Activated T-helper 9 cell treated with anti-CD3 and anti-CD28 coated beads, Interleukin-2, amount 50 U/mL, for 16 hours (primary cell): ENCODE measurements around the gene GDF11.

ENCODE experiments used
- DNase-seq: peaks from one replicate; pipeline ENCODE4 v3.0.0-alpha.2; 2020; ENCODE audit warnings: low read depth

The GDF11 gene

GRCh38 chr12:55707219-55707671, 35.7 kb upstream of the GDF11 start:
- DNase-seq, result no peak

GRCh38 chr12:55707841-55708694, 34.9 kb upstream of the GDF11 start, which contains the start of gene ITGA7:
ITGA7 (minus strand) TSS chr12:55707904; CDS start chr12:55707682, 222 bp downstream.
- DNase-seq, result peak; percentile 47

- no peak for DNase-seq
Observed at GRCh38 chr12:55708695-55709233, 34.2 kb upstream of the GDF11 start.

- DNase-seq, result no peak
Observed at GRCh38 chr12:55711786-55712553, 31.0 kb upstream of the GDF11 start.

GRCh38 chr12:55712700-55713415, 30.1 kb upstream of the GDF11 start:
- DNase-seq, result no peak

GRCh38 chr12:55713721-55714120, 29.2 kb upstream of the GDF11 start:
- no peak for DNase-seq

GRCh38 chr12:55715169-55715764, 27.7 kb upstream of the GDF11 start:
- no peak for DNase-seq

GRCh38 chr12:55715833-55716581, 26.9 kb upstream of the GDF11 start, which contains the start of gene BLOC1S1:
BLOC1S1 (plus strand) TSS chr12:55716046; CDS start chr12:55716052, 6 bp downstream.
- peak; percentile 90 for DNase-seq

- no peak for DNase-seq
Observed at GRCh38 chr12:55716582-55716957, 26.4 kb upstream of the GDF11 start.

GRCh38 chr12:55717011-55718007, 25.6 kb upstream of the GDF11 start:
- no peak for DNase-seq

GRCh38 chr12:55718015-55718414, 24.9 kb upstream of the GDF11 start:
- no peak for DNase-seq

- no peak for DNase-seq
Observed at GRCh38 chr12:55718624-55719275, 24.2 kb upstream of the GDF11 start.

GRCh38 chr12:55719371-55719770, 23.6 kb upstream of the GDF11 start:
- DNase-seq, result no peak

GRCh38 chr12:55720071-55720564, 22.8 kb upstream of the GDF11 start, which contains the start of gene RDH5:
RDH5 (plus strand) TSS chr12:55720393; CDS start chr12:55721185, 792 bp downstream.
- no peak for DNase-seq

GRCh38 chr12:55720894-55721444, 22.0 kb upstream of the GDF11 start:
- no peak for DNase-seq

GRCh38 chr12:55721601-55722213, 21.2 kb upstream of the GDF11 start:
- no peak for DNase-seq

GRCh38 chr12:55722948-55723347, 20.0 kb upstream of the GDF11 start:
- DNase-seq, result no peak
